ACHN (cell line): ENCODE data around the gene OR56A1.
A peak's percentile ranks its signal among the peaks of the same experiment; 100 is the strongest.
"Not testable (repeated sequence)": the region's sequence is repeated elsewhere in the genome, so short reads cannot be mapped to it uniquely, and the experiment has no call there.

Experiments
- DNase-seq: peaks from one replicate; pipeline ENCODE4 v3.0.0-alpha.2; 2015
- in situ Hi-C: cut with HindIII; loops from 2 replicates; pipeline ENCODE4 v1.10.0; 2017; ENCODE audit warnings: low sequenced_read_pairs, low pct_ligation_motif_present, low pct_unique_long_range_greater_than_20kb

The OR56A1 gene, protein sequence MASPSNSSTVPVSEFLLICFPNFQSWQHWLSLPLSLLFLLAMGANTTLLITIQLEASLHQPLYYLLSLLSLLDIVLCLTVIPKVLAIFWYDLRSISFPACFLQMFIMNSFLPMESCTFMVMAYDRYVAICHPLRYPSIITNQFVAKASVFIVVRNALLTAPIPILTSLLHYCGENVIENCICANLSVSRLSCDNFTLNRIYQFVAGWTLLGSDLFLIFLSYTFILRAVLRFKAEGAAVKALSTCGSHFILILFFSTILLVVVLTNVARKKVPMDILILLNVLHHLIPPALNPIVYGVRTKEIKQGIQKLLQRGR

DNA sequence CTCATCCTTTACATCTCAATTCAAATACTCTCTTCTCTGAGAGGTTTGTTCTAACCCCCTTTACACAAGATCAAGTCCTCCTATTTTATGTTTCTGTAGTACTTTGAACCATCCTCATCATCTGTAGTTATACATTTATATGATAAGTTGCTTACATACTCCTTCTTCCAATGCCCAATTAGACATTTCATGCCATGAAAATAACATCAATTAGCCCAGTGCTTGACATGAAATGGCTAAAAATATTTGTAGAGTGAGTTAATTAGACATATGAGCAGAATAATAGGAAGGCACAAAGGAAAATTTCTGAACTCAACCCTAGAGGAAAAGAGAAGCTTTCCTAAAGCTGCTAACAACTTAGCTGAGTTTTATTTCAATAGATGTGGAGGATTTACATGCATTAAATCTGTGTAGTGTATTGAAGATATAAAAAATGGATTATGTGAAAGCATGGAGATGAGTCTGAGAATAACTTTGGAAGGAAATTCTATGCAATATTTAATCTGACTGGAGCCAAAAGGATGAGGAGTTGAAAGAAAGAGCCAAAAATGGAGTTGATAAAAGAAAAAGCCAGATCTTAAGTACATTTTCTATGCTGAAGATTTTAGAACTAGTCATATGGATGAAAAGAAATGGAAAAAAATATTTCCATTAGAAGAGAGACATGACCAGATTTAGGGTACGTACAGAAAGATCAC is at the start of gene OR56A1:
OR56A1 (minus strand) TSS at position 51 of the 698 bp plus-strand sequence. CDS start 3,066 bp downstream, outside the sequence.
- no peak for DNase-seq
- in situ Hi-C loops = no loop called here

DNA sequence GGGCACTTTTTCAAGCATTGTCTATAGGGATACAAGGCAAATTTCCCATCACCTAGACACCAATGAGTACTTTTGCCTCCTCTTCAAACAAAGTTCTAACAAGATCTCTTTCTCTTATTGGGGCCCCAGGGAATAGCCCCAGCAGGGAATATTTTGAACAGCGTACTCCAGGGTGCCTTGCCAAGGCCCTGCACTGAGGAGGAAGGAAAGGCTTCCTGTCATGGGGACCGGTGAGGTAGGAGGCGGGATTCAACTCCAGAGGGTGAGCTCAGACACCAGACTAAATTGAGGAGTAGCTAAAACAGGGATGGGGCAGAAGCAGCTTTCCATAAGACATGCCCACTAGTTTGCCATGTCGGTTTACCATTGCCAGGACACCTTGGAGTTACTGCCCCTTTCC is 48.9 kb upstream of the OR56A1 start:
- in situ Hi-C loops = no loop called here

DNA sequence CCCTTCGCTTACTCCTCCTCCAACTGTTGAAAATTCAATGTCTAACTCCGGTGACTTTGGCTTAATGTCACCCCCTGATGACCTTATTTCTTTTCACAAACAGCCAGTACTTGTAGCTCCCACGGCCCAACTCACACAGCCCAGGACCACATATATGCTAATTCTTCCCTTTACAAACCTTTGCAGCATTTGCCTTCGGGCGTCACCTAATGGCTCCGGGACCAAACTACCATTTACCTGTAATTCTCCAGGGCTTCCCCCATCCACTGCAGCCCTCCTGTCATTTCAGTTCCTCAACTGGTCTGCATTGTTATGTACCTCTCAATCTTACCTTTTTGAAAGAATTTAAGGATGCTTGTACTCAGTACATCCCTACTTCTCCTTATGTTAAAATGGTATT is 47.2 kb upstream of the OR56A1 start:
- DNase-seq = no peak
- in situ Hi-C loops = no loop called here

More for the DNA sequence above, 48.9 kb upstream of the OR56A1 start:
- no peak for DNase-seq

DNA sequence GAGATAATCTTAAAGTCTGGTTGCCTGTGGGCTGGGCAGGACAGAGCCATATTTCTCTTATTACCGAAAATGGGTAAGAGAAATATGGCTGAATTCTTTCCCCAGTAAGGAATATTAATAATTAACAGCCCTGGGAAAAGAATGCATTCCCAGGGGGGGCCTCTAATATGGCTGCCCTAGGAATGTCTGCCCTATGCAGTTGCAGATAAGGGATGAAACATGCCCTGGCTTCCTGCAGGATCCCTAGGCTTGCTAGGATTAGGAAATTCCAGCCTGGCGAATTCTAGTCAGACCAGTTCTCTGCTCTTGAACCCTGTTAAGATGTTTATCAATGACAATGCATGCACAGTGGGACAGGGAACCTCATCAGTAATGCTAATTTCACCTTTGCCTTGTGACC is 45.9 kb upstream of the OR56A1 start:
- in situ Hi-C loops, DNase-seq: not testable (repeated sequence)

DNA sequence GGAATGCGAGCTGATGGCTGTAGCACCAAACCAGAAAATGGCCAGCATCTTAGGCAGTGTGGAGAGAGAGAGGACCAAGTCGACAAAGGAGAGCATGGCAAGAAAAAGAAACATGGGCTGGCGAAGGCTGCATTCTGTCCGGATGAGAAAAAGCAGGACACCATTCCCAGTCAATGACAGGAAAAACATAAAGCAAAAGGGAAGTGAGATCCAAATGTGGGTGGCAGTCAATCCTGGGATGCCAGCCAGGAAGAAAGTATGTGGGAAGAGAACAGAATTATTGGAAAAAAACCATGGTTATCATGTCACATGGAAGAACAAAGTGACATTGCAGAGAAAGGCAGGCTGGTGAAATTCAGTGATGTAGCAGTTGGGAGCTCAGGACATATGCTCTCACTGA is 36.9 kb upstream of the OR56A1 start:
- no peak for DNase-seq
- in situ Hi-C loops = no loop called here

DNA sequence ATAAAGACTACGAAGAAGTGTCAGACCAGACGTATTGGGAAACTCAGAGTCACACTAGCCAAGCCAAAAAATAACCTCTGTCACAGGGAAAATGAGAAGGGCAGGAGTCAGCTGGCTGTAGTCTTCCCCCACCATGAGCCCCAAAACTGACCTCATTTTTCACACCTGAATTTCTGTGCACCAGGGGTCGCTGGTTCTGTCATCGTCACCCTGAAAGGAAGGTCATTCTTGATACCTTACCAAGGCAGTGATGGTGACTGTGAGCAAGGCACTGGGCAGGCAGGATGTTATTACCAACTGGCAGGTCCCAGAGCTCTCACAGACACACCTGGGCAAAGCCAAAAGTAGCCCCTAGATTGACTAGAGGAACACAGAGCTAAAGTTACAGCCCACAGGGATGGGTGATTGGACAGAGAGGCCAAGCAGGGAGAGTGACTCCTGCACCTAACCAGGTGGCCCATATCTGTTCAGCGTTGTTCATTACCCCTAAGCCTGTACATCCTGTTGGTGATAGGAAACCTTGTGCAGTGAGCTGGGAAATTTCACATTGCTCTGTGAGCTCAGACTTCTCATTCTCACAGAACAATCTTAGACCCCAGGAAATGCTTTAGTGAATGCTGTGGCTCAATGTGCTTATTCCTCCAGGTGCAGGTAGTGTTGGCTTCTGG is 32.3 kb upstream of the OR56A1 start:
- in situ Hi-C loops = no loop called here
- DNase-seq = no peak

DNA sequence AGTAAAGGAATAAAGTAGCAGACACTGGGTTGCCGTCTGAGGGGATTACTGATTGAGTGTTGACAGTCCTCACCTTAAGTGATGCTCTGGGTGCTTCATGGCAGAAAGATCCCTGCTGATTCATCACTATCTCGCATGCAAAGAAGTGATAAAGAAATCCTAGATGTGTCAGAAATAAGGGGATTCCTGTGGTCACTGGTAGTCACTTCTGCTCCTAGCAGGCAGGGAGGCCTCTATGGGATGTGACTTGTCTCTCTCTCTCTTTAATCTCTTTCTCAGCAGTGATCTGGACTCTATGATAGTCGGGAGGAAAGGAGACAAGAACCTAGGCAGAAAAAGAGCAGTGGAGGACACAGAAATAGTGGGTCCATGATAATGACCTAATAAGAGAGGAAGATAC is 30.9 kb upstream of the OR56A1 start:
- DNase-seq = no peak
- in situ Hi-C loops = no loop called here

DNA sequence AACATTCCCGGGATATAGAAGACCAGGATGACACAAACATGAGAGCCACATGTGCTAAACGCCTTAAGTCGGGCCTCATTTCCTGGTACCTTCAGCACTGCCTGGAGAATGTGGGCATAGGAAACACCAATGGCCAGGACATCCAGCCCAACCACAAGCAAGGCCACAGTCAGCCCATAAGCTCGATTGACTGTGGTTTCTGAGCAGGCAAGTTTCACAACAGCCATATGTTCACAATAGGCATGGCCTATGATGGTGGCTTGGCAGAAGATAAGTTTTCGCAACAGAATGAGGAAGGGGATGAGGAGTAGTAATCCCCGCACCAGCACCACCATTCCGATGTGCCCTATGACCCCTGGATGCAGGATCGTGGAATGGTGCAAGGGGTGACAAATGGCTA is 26.9 kb upstream of the OR56A1 start:
- no peak for DNase-seq
- in situ Hi-C loops = no loop called here

DNA sequence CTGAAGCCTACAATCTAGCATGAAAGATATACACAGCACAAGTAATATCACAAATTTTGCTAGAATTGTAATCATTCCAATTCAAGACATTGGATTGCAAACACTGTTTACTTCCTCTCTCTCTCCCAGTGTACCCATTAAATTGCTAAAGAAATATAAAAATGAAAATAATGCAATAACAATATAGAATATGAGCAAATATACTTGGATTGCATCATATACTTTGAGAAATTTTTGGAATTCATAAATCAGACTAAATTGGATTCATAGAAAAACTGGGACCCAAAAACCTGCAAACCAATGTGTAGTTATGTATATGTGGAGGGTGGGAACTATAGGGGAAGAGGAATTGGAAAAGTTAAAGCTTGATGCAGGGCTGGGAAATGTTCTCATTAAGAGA is 25.0 kb upstream of the OR56A1 start:
- no peak for DNase-seq
- in situ Hi-C loops = no loop called here

DNA sequence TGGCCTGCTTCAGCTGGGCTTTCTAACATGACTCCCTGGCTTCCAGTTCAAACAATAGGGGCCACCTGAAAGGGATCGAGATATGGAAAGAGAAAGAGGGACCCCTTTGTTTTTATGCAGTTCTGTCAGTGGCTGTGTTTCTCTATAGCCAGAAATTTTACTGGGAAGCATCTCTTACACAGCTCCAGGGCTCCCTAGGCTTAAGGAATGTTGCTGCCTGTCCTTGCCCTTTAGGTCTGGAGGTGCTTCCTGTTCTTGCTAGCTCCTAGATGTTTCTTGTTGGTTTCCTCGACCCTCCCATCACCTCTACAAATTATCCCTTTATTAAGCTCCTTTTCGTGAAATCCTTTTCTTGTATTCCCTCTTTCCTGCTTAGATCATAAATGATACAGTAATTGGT is 21.8 kb upstream of the OR56A1 start:
- in situ Hi-C loops = no loop called here
- DNase-seq = no peak

DNA sequence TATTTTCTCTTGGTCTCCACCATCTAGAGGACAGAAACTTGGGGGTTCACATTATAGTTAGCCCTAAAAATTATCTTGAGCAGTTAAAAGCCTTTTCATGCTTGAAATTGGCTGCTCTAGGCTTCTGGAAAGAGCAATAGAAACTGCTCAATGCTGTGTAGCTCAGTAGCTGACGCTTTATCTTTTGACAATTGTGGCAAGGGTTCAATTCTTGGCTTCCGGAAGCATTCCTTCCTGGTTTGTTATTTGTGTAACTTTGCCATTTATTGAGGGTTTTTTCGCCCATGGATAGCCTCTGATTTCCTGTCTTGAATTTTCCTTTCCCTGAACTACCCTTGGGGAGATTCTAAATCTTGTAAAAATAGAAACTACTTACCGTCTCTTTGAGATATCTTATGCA is 10.3 kb upstream of the OR56A1 start:
- in situ Hi-C loops = no loop called here
- no peak for DNase-seq

DNA sequence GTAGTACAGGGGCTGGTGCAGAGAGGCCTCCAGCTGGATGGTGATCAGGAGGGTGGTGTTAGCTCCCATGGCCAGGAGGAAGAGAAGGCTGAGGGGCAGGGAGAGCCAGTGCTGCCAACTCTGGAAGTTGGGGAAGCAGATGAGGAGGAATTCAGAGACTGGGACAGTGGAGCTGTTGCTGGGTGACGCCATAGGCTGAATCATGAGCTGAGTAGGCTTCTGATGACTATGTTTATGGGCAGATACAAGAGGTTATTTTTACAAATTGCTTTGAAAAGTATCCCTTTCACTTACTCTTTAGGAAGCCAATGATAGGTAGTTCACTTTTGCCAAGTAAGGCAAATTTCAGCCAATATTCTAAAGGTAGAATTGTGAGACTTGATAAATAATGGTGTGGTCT is 3.1 kb downstream of the OR56A1 start:
- DNase-seq = no peak
- in situ Hi-C loops = no loop called here

DNA sequence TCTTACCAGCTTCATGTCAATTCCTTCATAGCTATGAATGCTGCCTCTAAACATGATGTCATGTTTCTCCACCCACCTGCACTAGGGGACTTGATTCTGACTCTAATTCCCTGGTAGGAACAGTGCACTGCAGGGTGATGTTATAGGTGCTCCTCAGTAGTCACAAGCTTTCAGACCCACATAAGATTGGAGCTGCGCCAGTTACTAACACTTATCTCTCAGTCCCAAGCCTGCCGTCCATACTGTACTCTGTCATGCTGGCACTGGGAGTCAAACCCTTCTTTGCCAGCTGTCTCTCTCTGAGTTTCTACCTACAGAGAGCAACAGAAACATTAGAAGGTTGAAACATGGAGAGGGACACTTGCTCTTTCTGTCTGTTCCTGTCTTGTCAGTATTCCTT is 5.5 kb downstream of the OR56A1 start:
- DNase-seq = no peak
- in situ Hi-C loops = no loop called here

DNA sequence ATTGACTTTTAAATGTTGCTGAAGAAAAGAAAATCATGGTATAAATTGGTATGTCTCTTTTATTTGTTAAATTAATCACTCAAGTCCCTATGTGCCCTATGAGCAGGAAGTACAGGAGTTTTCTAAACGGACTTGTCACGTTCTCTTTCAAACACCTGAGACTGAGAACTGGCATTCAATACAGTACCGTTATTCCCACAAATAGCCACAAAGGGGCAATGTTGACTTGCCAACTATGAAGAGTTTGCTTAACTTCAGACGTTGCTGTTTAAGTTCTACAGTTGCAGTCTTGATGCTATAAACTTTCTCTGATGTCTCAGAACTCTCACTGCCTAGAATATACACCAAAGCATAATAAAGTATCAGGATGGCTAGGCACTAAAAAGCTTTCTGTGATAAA is 7.6 kb downstream of the OR56A1 start:
- DNase-seq = peak; percentile 45
- in situ Hi-C loops = no loop called here

DNA sequence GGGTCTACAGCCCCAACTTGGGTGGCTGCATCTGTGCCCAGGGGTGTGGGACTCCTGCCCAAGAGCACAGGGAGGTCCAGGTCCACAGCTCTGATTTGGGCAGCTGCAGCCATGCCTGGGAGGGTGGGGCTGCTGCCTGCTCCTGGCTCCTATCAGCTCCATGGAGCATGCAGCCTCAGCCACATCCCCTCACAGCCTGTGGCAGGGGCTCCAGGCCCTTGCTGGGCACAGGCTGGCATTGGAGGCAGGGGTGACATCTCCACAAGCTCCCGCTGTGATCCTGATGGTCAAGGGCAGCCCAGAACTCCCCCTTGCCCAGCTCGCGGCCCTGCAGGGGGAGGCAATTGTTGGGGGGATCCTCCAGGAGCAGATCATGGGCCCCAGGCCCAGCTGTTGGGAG is 17.5 kb downstream of the OR56A1 start:
- in situ Hi-C loops = no loop called here
- DNase-seq = no peak

DNA sequence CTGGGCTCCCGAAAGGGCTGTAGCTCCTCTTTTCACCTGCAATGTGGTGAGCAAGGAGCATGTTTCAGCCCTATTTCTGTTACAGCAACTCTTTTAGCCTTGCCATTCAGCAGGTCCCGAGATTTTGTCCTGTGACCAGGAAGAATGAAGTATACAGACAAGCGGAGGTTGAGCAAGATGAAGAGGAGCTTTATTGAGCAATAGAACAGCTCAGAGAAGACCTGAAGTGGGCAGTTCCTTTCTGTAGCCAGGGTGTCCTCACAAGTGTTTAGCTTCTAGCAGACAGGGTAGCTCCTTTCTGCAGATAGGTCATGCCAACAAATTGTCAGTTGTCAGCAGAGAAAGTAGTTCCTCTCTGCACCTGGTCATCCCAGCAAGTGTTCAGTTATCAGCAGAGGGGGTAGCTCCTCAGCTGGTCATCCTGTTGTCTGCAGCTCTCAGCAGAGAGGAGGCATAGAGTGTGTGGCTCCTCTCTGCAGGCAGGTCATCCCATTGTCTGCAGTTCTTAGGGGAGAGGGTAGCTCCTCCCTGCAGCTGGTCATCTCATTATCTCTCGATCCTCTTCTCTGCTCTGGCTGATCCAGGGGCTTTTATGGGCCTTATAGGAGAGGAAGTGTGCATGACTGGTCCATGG is 18.4 kb downstream of the OR56A1 start:
- in situ Hi-C loops = no loop called here
- DNase-seq = no peak

DNA sequence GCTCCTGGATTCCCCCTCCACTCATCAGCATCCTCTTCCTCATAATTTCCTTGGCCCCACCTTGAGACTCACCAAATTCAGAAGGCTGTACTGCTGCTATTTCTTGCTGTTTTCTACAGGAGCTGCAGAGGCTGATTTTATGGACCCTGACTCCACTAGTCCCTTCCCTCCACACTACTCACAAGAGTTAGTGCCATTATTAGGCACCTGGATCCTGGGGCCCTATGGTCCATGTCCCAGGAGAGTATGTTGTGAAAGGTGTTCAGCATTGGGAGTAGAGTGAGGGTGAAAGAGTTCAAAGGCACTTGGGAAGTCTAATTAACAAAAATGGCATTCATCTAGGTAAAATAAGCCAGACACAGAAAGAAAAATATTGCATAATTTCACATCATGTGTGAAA is 23.7 kb downstream of the OR56A1 start, which contains the start of gene OR56A4:
OR56A4 (minus strand) TSS at position 101 of the 400 bp plus-strand sequence. CDS start 3,954 bp downstream, outside the sequence.
- in situ Hi-C loops = no loop called here
- no peak for DNase-seq

DNA sequence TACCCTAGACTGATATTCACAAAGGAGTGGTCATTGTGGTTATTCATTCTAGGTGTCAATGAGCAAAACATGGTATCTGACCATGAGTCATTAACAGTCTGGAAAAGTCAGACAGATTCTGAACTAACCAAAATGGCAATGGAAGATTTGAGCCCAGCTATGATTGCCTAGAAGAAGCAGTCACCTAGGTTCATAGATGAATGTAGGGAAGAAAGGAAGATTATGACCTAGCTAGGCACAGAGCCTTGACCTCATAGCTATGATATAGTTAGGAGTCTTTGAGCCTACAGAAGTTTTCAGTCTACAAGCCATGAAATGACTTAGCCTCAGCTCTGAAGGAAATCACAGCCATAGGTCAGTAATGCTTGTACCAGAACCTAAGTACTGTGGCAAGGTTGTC is 24.2 kb downstream of the OR56A1 start:
- no peak for DNase-seq
- in situ Hi-C loops = no loop called here

DNA sequence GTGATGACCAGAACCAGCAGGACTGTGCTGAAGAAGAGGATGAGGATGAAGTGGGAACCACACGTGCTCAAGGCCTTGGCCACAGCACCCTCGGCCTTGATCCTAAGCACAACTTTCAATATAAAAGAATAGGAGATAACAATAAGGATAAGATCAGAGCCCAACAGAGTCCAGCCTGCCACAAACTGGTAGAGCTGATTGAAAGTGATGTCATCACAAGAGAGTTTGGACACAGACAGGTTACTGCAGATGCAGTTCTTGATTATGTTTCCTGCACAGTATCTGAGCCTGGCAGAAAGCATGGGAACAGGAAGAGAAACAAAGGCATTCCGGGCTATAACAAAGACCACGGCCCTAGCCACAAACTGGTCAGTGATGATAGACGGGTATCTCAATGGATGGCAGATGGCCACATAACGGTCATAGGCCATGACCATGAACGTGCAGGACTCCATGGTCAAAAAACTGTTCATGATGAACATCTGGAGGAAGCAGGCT is 28.3 kb downstream of the OR56A1 start:
- DNase-seq = no peak
- in situ Hi-C loops = no loop called here
